A673 (cell line): ENCODE data around the gene DENND1A.

Experiments
- CTCF ChIP-seq: fragments of 300-800, 200-600 bp; sonication (generic); conservative IDR thresholded peaks from 2 replicates; pipeline ENCODE4 v1.5.1; 2017; ENCODE audit warnings: low read depth, mild to moderate bottlenecking, antibody characterized with exemption, low read length, moderate library complexity, mixed read lengths
- EZH2 ChIP-seq: fragments of 200-600 bp; sonication (generic); IDR thresholded peaks from 2 replicates; pipeline ENCODE4 v1.6.1; 2017; ENCODE audit warnings: borderline replicate concordance, low read depth, mild to moderate bottlenecking, mixed read lengths, antibody characterized with exemption, low read length; ENCODE audit not compliant: poor library complexity, severe bottlenecking

- TF ChIP-seq EZH2 = no peak
- no peak for TF ChIP-seq CTCF
These were observed 18.9 kb downstream of the DENND1A start for GRCh38 chr9:123911024-123911423.
